Measurements from ENCODE around the gene BHLHE40. TPM values are rescaled to one million over a fixed set of nuclear protein-coding genes. Genes with fewer than 3 reads are reported as not detected.

The BHLHE40 gene
- total and polyA plus RNA-seq, 10 of the 15 experiments (the other 5 are each of a cell fraction or from before 2014, with no cell fraction given) = 25.2 to 106 (median 51.4) TPM

GRCh38 chr3:4983739-4984510, 4.7 kb downstream of the BHLHE40 start (continued):
- no peak for TF ChIP-seq PRDM15 (CRISPR knock-in tag; IDR thresholded peaks at IDR 0.05)
- no peak for TF ChIP-seq STAT3 (IDR thresholded peaks at IDR 0.05; ENCODE audit: low read depth, low read length)
- TF ChIP-seq SKIL (IDR thresholded peaks at IDR 0.05; ENCODE audit: low read depth, poor library complexity, severe bottlenecking) = peak; percentile 92
- no peak for TF ChIP-seq HCFC1 (IDR thresholded peaks at IDR 0.05; ENCODE audit: low read length)
- no peak for TF ChIP-seq SUZ12 (IDR thresholded peaks at IDR 0.05; ENCODE audit: unreplicated experiment)
- no peak for TF ChIP-seq SIX5 (IDR thresholded peaks at IDR 0.05; ENCODE audit: low read depth, low read length, severe bottlenecking)
- 0 out of 2 replicates have a peak, but pooled peaks have one; percentile 13 for TF ChIP-seq ZBTB11 (CRISPR knock-in tag; IDR thresholded peaks at IDR 0.05)
- peak; percentile 92; the same call in 1 of the 2 replicates for TF ChIP-seq CBFB (IDR thresholded peaks at IDR 0.05; ENCODE audit: low read depth)
- TF ChIP-seq ATF3 (IDR thresholded peaks at IDR 0.05; ENCODE audit: borderline replicate concordance, extremely low read depth, low read depth, low read length) = no peak
- 0 out of 2 replicates have a peak, but pooled peaks have one; percentile 27 for TF ChIP-seq REST (IDR thresholded peaks at IDR 0.05; ENCODE audit: low read depth, low read length)
- TF ChIP-seq RELA (IDR thresholded peaks at IDR 0.05; ENCODE audit: borderline replicate concordance, partially characterized antibody) = peak; percentile 54
- peak; percentile 36 for TF ChIP-seq KLF5 (IDR thresholded peaks at IDR 0.05; ENCODE audit: partially characterized antibody)
- no peak for TF ChIP-seq SREBF1 (IDR thresholded peaks at IDR 0.05; ENCODE audit: low read length)
- no peak for TF ChIP-seq GABPA (IDR thresholded peaks at IDR 0.05; ENCODE audit: low read depth)

All from GM12878 (cell line).